ENCODE measurements around the gene MOB2.

The MOB2 gene

DNA sequence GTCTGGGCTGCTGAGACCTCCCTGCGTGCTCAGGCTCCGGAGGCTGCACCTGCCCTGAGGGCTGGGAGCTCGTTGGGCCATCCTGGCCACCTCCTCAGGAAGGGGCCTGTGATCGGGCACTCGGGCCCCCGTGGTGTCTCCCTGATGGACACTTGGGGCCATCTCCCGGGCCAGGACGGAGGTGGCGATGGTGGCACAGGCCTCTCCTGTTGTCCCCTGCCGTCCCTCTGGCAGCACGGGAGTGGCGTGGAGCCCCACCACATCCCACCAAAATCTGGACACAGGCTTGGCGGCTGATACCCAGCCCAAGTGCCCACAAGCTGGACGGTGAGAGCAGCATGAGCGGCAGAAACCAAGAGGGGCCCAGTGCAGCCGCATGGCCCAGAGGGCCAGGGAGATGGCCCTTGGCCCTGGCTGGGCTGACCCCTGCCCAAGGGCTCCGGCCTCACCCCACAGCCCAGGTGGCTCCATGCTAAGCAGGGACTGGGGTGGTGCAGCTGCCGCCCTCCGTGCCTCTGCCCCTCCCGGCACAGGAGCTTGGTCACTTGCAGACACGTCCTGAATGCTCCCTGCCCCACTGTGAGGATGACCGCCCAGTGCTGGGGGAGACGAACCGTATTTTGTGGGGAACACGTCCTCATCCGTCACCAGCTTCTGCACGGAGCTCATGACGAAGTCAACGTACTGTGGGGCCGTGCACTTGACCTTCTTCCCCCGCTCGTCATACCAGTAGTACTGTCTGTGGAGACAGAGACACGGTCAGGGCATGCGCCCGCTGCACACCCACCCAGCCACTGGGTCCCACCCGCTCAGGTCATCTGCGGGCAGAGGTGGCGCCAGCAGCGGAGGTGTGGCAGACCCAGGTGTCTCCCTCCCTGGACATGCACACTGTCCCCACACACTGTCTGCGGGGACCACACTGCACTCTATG lies 15.6 kb downstream of the MOB2 start:
- DNase-seq, result no peak

DNA sequence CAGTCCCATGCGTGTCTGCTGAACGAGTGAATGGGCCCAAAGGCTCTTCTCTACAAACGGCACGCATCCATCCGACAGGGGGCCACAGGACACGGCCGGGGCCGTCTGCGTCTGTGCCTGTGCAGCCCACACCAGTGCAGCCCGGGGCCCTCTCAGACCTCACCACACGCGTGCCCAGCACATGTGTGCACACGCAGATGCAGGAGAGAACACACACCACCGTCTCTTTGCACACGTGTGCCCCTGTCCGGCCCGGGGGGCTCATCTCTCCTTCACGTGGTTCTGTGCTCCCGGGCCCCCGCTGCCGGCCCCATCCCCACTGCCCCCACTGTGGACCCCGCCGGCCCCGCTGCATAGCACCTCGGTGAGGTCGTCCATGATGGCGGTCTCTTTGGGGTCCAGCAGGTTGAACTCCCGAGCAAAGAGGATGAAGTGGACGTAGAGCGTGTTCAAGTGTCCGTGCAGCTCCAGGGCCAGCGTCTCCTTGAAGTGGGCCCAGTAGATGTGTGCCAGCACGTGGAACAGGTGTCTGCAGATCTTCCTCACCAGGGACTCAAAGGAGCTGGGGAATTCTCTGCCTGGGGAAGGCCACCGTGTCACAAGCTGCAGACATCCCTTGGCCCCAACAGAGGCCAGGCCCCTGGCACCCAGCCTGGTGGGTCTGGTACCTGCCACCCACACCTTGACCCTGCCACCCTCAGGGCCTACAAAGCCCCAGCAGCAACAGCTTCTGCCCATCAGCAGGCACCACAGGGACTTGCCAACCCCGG lies 16.5 kb downstream of the MOB2 start:
- no peak for DNase-seq

DNA sequence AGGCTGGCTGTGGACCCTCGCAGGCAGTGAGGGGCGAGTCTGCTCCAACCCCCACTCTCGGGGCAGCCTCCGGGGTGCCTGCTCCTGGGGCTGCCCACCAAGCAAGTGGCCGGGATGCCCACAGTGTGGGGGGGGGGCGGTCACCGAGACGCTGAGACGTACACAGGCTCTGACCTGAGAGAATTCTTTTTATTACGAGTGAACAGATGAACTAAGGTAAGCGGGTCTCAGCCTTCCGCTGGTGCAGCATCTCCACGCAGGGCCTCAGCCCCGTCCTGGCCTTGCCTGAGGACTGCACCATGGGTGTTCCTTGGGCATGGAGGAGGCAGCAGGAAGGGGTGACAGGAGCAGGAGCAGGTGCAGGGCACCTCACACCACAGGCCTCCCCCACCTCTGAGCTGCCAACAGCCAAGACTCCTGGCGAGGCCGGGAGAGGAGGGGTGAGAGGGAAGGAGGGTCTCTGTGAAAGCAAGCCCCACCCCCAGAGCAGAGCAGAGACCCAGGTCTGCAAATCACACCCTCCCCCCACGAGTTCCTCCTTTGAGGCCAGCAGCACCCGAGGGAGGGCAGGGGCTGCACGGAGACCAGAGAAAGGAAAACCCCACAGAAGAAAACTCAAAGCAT lies 17.2 kb downstream of the MOB2 start:
- DNase-seq, result no peak

DNA sequence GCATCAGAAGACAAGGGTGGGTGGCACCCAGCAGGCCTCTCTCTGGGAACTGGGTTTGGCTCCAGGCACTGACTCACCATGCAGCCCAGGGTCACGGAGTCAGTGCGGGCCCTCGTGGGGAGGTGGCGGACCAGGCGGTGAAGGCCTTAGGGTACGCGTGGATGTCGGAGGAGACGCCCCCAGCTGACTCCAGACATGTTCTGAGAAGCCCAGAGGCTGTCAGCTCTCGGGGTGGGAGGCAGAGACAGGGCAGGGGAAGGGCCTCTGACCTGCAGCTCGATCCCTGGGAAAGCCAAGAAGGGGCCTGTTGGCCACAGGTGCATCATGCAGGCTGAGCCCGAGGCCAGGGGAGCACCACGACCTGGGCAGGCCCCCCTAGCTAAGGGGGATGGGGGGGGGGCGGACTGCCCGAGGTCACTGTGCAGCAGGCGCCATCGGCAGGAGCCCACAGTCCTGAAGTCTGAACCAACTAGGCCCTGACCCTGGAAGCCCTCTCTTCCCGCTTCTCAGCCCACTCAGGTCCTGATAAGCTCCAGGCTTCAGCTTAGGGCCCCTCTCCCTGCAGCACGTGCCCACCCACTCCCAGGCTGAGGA lies 18.0 kb downstream of the MOB2 start:
- no peak for DNase-seq

DNA sequence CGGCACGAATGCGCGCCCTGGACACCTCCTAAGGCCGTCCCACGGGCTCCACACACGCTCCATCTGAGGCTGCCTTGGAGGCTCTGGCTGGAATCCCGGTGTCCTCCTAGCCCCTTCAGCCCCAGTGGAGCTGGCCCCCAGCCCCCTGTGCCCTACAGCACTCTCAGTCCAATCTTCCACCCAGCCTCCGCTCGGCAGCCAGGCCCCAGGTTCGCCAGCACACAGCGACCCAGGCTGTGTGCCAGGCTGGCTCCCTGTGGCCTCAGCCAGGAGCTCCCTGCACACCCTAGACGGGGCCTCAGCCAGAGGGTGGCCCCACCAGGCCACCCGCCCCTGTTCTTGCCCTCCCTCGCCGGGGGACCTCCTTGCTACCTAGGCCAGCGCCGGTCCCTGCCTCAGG lies 18.6 kb downstream of the MOB2 start:
- no peak for DNase-seq

DNA sequence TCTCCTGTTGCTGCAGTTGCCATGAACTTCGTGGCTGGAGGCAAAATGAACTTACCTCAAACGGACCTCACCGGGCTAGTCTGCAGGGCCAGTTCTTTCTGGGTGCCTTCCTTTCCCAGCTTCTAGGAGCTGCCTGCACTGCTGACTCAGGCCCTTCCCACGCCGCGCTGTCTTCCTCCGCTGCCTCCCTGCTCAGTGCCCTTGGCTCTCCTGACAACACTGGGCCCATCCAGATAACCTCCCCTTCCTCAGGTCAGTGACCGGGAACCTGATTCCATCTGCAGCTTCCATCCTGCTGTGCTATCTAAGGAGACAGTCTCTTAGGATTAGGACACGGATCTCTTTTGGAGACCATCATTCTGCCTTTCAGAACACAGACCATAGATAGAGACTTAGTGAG lies 19.3 kb downstream of the MOB2 start:
- DNase-seq, result no peak

DNA sequence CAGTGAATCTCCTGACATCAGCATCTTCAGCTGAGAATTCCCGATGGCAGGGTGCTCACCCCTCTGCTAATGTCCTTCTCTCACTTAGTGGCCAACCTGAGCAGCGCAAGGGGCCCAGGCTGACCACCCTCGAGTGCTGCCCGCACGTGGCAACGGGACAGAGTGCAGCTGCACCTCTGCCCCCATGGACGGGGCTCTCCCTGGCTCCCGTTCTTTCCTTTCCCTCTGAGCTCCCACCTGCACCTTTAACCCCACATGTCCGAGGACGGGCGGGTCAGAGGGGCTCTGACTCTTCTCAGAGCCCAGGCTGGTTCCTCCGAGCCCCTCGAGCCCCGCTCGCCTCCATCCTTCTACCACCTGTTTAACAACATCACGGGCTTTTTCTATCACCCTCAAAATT lies 19.8 kb downstream of the MOB2 start:
- no peak for DNase-seq

DNA sequence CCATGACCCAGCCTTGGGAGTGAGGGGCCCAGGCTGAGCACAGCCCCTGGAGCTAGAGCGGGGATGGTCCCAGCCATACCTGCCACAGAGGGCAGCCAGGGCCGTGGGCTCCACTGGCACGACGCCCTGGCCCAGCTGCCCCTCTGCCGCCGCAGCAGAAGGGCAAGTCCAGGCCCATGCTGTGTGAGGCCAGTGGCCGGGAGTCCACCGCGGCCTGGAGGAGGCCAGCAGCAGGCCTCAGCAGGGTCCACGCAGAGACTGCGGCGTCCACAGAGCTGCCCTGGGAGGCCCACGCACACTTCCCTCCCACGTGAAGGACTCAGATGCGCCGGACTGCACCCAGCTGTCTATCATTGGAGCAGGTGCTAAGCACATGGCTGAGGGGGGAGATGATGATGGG lies 23.5 kb downstream of the MOB2 start:
- no peak for DNase-seq

DNA sequence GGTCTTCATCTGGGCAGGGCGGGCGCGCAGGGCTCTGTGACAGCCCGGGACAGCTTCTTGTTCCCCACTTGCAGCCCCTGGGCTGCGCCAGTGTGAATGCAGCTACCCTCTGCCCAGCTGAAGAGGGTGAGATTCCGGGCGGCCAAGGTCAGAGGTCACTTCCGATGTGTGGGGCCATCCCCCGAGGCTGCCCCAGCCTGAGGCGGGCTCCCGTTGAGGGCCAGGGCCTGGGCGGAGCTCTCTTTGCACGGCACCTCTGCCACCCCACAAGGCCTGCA lies 23.9 kb downstream of the MOB2 start:
- DNase-seq, result no peak

DNA sequence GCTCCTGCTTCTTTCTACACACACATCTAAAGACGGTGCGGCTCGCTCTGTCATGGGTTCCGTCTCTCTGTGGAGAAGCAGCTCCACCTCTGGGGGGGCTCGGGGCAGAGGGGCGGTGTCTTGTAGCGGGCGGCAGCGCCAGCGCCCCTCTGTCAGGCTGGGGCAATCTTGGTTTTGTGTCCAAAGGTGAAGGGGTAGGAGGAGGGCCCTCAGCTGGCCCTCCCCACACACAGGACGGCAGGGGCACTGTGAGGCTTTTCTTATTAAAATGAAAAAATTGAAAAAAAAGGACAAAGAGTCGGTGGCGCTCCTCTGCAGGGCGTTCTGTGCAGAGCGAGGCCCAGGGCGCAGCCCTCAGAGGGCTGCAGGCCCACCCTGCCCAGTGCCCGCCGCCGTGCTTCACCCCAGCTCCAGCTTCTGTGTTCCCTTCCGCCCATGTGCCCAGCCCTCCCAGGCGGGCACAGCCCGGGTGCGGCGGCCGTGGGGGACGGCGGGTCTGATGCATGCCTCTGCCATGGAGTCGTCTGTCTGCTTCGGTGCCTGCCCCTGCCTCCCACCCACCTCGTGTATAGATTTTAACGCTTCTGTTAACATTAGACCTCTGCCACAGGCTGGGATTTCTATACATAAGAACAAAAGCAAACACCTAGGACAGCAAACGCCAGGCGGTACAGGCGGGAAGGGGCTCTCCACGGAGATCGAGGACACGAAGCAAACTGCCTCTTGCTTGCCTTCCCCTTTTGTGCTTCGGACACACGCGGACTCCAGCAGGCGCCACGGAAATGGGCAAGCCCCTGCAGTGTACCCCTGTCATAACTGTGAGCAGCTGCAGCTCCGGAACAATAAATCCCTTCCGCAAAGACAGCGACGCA lies 24.5 kb downstream of the MOB2 start:
- no peak for DNase-seq

DNA sequence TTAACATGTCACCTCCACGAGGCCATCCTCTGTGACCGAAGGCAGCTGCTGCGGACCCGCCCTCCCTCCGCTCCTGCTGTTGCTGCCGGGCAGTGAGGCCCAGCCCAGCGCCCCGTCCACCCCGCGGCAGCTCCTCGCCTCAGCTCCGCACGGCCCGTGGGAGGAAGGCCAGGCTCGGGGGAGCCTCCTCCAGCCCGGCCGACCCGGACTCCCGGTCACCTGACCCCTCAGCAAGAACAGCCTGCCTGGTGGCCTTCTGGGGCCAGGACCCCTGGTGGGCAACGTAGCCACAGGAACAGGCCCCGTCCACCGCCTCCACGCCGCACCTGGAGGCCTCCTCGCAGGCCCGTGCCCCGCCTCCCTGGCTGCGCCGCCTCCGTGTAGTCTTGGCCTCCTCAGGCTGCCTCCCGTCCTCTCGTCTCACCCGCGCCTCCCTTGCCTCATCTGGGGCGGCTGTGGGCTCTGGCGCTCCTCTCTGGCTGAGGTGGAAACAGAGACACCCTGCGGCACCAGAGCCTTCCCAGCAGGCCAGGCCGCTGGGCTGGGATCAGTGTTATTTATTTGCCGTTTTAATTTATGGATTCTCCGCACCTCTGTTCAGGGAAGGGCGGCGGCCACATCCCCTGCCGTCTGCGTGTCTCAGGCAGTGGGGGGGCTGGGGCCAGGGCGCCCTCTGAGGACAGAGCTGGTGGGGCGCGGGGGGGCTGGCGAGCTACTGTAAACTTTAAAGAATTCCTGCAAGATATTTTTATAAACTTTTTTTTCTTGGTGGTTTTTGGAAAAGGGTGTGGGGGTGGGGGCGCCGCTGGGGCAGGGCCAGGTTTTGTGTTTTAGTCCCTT lies 25.4 kb downstream of the MOB2 start:
- no peak for DNase-seq

DNA sequence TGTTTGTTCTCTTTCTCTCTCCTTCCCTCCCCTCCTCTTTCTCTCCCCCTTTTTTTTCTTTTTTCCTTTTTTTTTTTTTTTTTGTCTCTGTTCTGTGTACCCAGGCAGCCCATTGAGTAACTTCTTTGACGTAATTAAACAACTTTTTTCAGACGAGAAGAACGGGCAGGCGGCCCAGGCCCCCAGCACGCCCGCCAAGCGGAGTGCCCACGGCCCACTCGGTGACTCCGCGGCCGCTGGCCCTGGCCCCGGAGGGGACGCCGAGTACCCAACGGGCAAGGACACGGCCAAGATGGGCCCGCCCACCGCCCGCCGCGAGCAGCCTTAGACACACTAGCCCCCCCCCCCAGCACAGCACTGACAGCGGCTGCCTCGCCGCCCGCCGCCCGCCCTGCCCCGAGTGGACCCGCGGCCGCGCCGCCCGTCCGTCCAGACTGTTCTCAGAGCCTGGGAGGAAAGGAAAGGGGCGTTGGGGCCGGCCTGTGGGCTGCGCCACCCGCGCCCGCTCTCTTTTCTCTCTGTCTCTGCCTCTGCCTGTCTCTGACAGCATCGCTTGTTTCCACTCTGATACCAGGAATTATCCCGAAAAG lies 26.1 kb downstream of the MOB2 start:
- DNase-seq, result no peak

DNA sequence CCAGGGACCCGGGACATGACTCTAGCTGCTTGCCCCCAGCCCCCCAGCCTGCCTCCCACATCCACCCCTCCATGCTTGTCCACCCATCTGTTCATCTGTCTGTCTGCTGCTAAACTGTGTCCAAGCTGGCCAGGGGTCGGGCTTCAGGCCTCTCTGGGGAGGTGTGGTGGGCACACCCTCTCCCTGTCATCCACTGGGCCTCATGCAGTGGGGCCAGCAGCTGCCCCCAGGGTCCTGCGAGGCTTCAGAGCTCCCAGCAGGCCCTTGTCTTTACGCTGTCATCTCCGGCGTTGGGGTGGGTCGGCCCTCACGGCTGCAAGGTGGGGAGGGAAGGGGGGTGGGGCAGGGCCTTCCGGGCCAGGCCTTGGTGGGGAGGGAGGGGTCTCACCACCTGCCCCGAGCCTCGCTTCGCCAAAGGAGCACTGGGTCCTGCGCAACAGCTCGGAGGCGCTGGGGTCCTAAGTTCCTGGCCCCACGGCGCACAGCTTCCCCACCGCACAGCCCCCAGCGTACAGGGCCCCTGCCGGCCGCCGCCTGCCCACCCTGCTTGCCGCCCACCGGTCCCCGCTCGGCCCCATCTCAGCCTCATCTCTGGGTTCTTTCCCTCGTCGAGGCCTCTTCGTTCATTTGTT lies 26.7 kb downstream of the MOB2 start:
- no peak for DNase-seq

DNA sequence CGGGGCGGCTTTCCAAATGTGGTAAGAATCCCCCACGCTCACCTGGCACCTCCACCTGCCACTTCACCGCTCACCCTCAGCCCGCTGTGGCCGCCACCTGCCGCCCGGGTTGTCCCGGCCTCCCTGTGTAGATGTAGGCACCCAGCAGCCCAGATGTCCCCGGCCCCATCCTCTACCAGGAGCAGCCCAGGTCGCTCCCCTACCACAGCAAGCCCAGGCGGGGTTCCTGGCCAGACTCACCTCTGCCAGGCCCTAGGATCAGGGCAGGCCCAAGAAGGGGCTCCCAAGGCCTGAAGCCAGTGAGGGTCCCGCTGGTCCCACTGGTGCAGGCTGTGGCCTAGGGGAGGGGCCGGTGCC lies 27.4 kb downstream of the MOB2 start:
- DNase-seq, result no peak

DNA sequence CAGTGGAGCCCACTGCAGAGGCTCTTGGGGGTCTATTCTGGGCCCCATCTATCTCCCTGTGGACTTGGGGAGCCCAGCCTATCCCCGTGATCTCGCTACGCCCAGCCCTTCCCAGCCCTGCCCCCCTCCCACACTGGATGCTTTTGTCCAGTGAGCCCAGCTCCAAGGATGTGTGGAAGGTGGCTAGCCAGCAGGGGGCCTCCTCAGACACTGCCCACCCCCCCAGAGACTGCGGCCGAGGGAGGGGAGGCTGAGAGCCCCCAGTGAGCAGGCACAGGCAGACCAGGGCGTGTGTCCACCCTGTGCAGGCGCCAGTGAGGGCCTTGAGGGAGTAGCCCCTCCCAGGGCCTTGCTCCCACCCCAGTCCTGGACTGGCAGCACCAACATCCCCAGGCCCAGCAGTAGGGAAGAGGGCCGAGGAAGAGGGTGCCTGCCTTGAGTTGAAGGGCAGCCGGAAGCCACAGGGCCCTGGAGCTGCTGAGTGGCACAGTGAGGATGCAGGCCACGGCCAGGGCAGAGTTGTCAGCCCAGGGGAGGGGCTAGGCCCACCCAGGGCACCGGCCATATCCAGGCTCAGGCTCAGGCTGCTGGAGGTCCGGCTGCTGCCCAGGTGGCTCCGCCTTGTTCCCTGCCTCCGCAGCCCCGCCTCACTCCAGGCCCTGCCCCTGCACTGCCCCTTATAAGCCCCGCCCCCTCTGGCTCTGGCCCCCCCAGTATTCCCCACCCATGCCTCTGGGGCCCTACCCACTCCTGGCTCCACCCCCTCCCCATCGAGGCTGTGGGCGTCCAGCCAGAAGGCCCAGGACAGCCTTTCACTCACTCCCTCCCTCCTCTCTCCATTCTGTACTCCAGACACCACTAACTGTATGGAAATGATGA lies 28.0 kb downstream of the MOB2 start:
- no peak for DNase-seq

DNA sequence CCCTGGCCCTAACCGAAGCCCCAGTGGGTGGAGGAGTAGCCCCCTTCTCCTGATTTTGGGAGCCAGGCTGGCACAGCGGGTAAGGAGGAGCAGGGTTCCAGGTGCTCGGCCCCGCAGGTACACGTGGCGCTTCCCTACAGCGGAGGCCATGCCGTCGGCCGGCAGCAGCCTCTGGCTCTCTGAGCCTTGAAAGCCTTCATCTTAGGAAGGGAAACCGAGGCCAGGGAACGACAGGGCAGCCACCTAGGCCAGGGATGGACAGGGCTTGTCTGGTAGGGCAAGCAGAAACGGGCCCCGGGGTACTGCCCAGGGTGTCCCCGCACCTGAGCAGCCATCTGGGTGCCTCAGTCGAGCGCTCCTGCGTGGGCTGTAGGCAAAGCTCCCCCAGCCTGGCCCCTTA lies 28.7 kb downstream of the MOB2 start:
- no peak for DNase-seq

DNA sequence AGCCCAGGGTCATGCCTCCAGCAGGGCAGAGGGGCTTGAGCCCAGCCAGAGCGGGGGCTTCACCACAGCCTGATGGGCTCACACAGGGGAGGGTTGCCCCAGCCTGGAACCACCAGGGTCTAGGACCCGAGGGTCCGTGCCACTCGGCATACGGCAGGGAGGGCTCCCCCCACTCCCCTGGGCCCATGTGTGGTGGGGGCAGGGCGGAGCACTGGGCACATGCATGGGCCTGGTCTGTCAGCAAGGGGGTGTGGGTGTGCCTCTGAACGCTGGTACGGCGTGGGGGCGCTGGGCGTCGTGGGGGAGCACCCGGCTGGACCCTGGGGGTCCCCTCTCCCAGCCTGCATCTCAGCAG lies 29.3 kb downstream of the MOB2 start:
- no peak for DNase-seq

DNA sequence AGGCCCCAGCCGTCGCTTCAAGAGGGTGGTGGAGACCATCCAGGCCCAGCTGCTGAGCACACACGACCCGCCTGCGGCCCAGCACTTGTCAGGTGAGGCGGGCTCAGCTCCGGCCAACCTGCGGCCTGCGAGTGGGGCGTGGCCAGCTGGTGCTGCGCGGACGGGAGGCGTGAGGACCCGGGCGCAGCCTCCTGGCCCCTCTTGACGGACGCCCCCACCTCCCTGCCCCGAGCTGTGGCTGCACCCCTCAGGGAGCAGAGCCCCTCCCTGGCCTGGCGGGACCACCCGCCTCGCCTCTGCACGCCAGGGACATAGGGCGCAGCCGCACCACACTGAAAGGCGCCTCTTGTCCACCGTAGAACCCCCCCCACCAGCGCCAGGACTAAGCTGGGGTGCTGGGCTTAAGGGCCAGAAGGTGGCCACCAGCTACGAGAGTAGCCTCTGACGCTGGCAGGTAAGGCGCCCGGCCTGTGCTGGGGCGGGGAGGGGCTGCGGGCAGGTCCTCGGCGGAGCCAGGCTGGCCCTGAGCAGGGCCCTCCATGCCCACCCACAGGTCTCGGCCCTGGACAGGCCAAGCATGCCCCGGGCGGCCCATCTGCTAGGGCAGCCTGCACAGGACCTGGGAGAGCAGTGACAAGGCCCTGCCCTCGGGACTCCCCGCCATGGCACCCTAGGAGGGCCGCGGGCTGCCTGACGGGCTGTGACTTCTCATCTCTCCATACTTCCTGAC lies 29.8 kb downstream of the MOB2 start:
- no peak for DNase-seq

DNA sequence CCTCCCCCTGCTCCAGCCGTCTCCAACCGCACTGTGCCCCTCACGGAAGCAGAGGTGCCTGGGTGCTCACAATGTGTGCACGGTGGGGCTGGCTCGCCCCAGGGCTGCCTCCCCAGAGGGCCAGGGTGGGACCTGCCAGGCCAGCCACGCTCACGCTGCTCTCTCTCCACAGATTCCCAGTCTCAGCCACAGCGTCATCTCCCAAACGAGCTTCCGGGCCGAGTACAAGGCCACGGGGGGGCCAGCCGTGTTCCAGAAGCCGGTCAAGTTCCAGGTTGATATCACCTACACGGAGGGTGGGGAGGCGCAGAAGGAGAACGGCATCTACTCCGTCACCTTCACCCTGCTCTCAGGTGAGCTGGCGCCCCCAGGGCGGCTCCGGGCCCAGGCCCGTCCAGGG lies 30.4 kb downstream of the MOB2 start:
- no peak for DNase-seq
